ENCODE measurements around the gene SIDT1. TPM values are rescaled to one million over a fixed set of nuclear protein-coding genes. Genes with fewer than 3 reads are reported as not detected.

Gene SIDT1
- polyA plus RNA-seq, 1 donor from 2014 or later, result 47.5 TPM

Other genes starting within 250 kb of the SIDT1 start
- 0.34 TPM for gene CFAP44, start 91.1 kb upstream of the SIDT1 start, polyA plus RNA-seq
- 4.3 TPM for gene SPICE1, start 17.4 kb upstream of the SIDT1 start, polyA plus RNA-seq
- gene USF3, start 164.1 kb downstream of the SIDT1 start, polyA plus RNA-seq, result 7.4 TPM
- gene NAA50, start 213.7 kb downstream of the SIDT1 start, polyA plus RNA-seq, result 104 TPM
- gene ATP6V1A, start 214.5 kb downstream of the SIDT1 start, polyA plus RNA-seq, result 26.7 TPM

All from IgD-negative memory B cell (primary cell).